Stomach (tissue), 9 donors: ENCODE data around the gene HAUS8. TPM values are rescaled to one million over a fixed set of nuclear protein-coding genes. Genes with fewer than 3 reads are reported as not detected.
"Not testable (repeated sequence)": the region's sequence is repeated elsewhere in the genome, so short reads cannot be mapped to it uniquely, and the experiment has no call there.

Source experiments
- DNase-seq, 2 donors: peaks; one replicate each; pipeline versions ENCODE4 v3.0.0 to v3.0.0-alpha.2; 2013 to 2019
- H3K27ac ChIP-seq, 5 donors: fragments of 200-600 bp in 4 of 5; sonication (generic) in 4 of 5; one replicate each; pipeline ENCODE4 v1.5.1; 2013 to 2019; ENCODE audit warnings: mild to moderate bottlenecking in 1 of 5, moderate library complexity in 1 of 5
- H3K27me3 ChIP-seq, 3 donors: fragments of 200-600 bp; sonication (generic); one replicate each; pipeline ENCODE4 v1.5.1; 2017 to 2019; ENCODE audit warnings: mixed run types in 1 of 3
- H3K36me3 ChIP-seq, 4 donors: fragments of 200-600 bp; sonication (generic); 1 replicate in 3 of 4; 2 replicates in 1 of 4; pipeline ENCODE4 v1.5.1; 2016 to 2019
- H3K4me1 ChIP-seq, 4 donors: fragments of 200-600 bp; sonication (generic); one replicate each; pipeline ENCODE4 v1.5.1; 2016 to 2019
- H3K4me3 ChIP-seq, 4 donors: fragments of 200-600 bp; sonication (generic) in 3 of 4; one replicate each; pipeline ENCODE4 v1.5.1; 2016 to 2019; ENCODE audit warnings: mild to moderate bottlenecking in 1 of 4
- H3K9me3 ChIP-seq, 4 donors: fragments of 200-600 bp; sonication (generic); one replicate each; pipeline ENCODE4 v1.5.1; 2016 to 2019
- EP300 ChIP-seq: sonication (generic); formaldehyde crosslinking; IDR thresholded peaks from one replicate; pipeline ENCODE4 v1.6.1; 2017; ENCODE audit warnings: antibody characterized with exemption
- POLR2A ChIP-seq, 4 donors: fragments of 450-650 bp; IDR thresholded peaks; one replicate each; pipeline ENCODE4 v1.6.1; 2016; ENCODE audit warnings: antibody characterized with exemption in 4 of 4, control low read depth in 2 of 4, mild to moderate bottlenecking in 1 of 4, moderate library complexity in 1 of 4
- POLR2AphosphoS5 ChIP-seq, 3 donors: sonication (generic); formaldehyde crosslinking; IDR thresholded peaks; one replicate each; pipeline ENCODE4 v1.6.1; 2016; ENCODE audit warnings: antibody characterized with exemption in 3 of 3
- WGBS, 5 donors: extraction: QIAGEN DNeasy Blood & Tissue Kit in 3 of 5; methylation state at CpG; one replicate each; pipeline versions ENCODE4 v1.1.5 to v1.1.7; 2013 to 2018; 5-methylcytosine and 5-hydroxymethylcytosine counted together
- intact Hi-C: fragments of 100-400 bp; cut with DNase I; formaldehyde crosslinking; loops from one replicate; pipeline ENCODE4 v1.15.1; 2023; ENCODE audit warnings: low total_unique reads
- polyA plus RNA-seq, 3 donors: library from polyadenylated mRNA; stranded (reverse); fragments of 200-250 nt; gene quantifications; one replicate each; pipeline ENCODE4 v1.2.3, GENCODE V29; 2013
- total RNA-seq, 5 donors: library from RNA; depleted of rRNA; stranded (reverse); fragments of >200 nt; gene quantifications; one replicate each; pipeline versions ENCODE4 v1.1.0 to v1.2.3, GENCODE V29; 2014 to 2016
- TF ChIP-seq, protein P1 (sequence below), 7 experiments: fragments of 450-650 bp in 4 of 7; fragments of 200-600 bp in 3 of 7; sonication (generic) in 3 of 7; IDR thresholded peaks; one replicate each; pipeline ENCODE4 v1.5.1; 2016 to 2019; ENCODE audit warnings: antibody characterized with exemption in 7 of 7, control low read depth in 2 of 7, mild to moderate bottlenecking in 1 of 7
- donor health status: healthy with polysubstance abuse.
- donor health status: Bipolar disorder and iron deficiency.
- donor health status: healthy.

The HAUS8 gene
- total and polyA plus RNA-seq, 8 donors, result 0.45 to 27.2 (median 9.0) TPM

DNA sequence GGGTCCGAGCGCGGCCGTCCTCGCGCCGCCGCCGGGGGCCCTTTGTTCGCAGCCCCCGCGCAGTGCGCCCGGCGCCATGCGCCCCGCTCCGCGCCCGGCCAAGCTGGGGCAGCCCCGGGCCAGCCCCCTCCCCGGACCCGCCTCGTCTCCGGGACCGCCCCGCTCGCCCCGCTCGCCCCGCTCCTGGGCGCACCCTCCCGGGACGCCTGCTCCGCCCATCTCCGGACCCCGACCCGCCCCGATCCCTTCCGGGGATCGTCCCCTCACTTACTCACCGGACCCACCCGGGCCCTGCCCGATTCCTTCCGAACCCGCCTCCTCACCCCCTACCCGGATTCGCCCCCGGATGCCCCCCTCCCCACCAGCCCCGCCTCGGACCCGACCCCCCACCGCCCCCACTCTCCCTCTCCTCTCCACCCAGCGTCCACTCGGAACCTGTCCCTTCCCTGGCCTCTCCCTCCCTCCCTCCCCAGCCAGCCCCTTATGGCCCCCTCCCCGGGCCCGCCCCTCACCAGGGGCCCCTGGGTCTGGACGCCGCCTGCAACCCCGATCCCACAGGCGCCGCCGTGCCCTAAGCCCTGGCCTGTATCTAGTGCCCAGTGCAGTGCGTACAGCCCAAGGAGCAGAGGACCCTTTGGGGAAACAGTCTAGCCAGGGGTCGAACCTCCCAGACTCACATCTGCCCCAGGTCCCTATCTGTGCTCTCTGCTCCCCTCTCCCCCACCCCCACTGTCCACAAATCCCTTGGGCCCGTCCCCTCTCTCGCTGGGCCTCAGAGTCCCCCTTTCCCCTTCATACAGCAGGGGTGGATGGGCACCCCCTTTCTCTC, 48.3 kb downstream of the HAUS8 start, which contains the start of gene CPAMD8:
Gene CPAMD8, minus strand, starts transcription at position 105 of the 829 bp plus-strand sequence. CDS start 168 bp downstream, outside the sequence.
- peaks cover 8 to 24% (median 21%) of the 10 kb centered on the region in 4 donors for H3K9me3 ChIP-seq
- DNase-seq, result peak in 1 of 2 donors; percentile 80
- H3K27me3 ChIP-seq, result peaks cover 0 to 81% (median 47%) of the 10 kb centered on the region in 3 donors
- no peak within 1 kb of the TSS for H3K27ac ChIP-seq
- H3K4me1 ChIP-seq, result peaks cover 6 to 15% (median 11%) of the 10 kb centered on the region in 4 donors
- no peaks in the 10 kb centered on the region for H3K36me3 ChIP-seq
- intact Hi-C loops, result no loop called here
- 4 to 22% (median 12%) methylated on average over 10 to 67 of the region's 67 CpGs for WGBS, 5 donors
- H3K4me3 ChIP-seq, result peak within 1 kb of the TSS in 3 of 4 donors; percentile 11 to 28 (median 20)
- TF ChIP-seq EP300 (no peak), POLR2AphosphoS5 (IDR thresholded peaks at IDR 0.05) (no peak), POLR2A (IDR thresholded peaks at IDR 0.05) (no peak)
- TF ChIP-seq, protein P1, sequence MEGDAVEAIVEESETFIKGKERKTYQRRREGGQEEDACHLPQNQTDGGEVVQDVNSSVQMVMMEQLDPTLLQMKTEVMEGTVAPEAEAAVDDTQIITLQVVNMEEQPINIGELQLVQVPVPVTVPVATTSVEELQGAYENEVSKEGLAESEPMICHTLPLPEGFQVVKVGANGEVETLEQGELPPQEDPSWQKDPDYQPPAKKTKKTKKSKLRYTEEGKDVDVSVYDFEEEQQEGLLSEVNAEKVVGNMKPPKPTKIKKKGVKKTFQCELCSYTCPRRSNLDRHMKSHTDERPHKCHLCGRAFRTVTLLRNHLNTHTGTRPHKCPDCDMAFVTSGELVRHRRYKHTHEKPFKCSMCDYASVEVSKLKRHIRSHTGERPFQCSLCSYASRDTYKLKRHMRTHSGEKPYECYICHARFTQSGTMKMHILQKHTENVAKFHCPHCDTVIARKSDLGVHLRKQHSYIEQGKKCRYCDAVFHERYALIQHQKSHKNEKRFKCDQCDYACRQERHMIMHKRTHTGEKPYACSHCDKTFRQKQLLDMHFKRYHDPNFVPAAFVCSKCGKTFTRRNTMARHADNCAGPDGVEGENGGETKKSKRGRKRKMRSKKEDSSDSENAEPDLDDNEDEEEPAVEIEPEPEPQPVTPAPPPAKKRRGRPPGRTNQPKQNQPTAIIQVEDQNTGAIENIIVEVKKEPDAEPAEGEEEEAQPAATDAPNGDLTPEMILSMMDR (IDR thresholded peaks at IDR 0.05), result no peak

DNA sequence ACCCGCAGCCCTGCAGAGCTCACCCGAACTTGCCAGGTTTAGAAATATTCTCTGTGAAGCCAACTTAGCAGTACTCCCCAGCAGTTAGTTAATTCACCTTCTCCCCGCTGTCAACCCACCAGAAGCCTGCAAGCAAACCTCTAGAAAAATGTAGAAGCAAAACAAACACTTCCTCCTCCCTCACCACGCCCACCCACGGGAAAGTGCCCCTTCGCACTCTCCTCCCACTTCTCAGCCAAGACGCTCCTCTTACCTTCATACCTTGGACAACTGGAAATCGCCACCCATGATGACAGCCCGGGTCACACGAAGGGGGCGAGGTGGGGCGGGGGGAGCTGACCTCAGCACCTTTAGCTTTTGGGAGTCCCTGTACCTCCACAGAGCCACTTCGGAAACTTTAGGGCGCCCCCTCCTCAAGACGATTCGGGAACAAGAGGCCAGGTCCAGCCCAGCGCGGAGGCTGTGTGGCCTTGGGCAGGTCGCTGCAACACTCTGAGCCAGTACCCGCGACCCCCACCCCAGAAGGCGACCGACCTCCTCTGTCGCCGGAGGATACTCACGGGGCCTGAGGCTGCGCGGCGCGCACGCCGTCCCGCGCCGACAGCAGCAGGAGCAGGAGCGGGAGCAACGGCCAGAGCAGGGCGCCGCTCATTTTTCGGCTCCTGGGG, 49.1 kb downstream of the HAUS8 start:
- H3K27me3 ChIP-seq, result peaks cover 0 to 84% (median 47%) of the 10 kb centered on the region in 3 donors
- peak in 1 of 2 donors; percentile 81 for DNase-seq
- no peaks in the 10 kb centered on the region for H3K36me3 ChIP-seq
- H3K27ac ChIP-seq, result no peak overlapping the region
- WGBS, 5 donors, result 1 to 4% (median 1%) methylated on average over 12 to 40 of the region's 40 CpGs
- H3K9me3 ChIP-seq, result peaks cover 8 to 24% (median 21%) of the 10 kb centered on the region in 4 donors
- TF ChIP-seq POLR2AphosphoS5 (IDR thresholded peaks at IDR 0.05) (no peak), POLR2A (IDR thresholded peaks at IDR 0.05) (no peak), EP300 (no peak)
- TF ChIP-seq, protein P1 (IDR thresholded peaks at IDR 0.05), result no peak
- intact Hi-C loops, result no loop called here
- peaks cover 6 to 15% (median 11%) of the 10 kb centered on the region in 4 donors for H3K4me1 ChIP-seq
- H3K4me3 ChIP-seq, result peak overlapping the region in 3 of 4 donors; percentile 11 to 28 (median 20)

DNA sequence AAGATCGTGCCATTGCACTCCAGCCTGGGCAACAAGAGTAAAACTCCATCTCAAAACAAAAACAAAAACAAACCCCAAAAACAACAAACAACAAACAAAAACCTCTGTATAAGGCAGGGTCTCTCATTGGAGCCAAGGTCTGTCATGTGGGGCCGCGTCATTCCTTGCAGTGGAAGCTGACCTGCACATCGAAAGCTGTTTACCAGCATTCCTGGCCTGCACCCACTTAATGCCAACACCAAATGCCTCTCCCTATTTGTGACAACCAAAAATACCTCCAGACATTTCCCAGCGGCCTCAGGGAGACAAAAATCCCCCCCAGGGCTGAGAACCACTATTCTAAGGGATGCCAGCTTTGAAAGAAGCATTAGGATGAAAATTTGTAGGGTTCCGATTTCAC, 49.9 kb downstream of the HAUS8 start:
- peaks cover 8 to 24% (median 21%) of the 10 kb centered on the region in 4 donors for H3K9me3 ChIP-seq
- TF ChIP-seq POLR2AphosphoS5 (IDR thresholded peaks at IDR 0.05), result no peak
- TF ChIP-seq POLR2A (IDR thresholded peaks at IDR 0.05), result no peak
- TF ChIP-seq, protein P1 (IDR thresholded peaks at IDR 0.05), result no peak
- TF ChIP-seq EP300, result no peak
- H3K27me3 ChIP-seq, result peaks cover 0 to 84% (median 47%) of the 10 kb centered on the region in 3 donors
- WGBS, 5 donors, result 73 to 79% (median 77%) methylated on average over 6 of the region's 6 CpGs
- no peak overlapping the region for H3K4me3 ChIP-seq
- DNase-seq, result no peak
- intact Hi-C loops, result no loop called here
- no peak overlapping the region for H3K27ac ChIP-seq
- peaks cover 6 to 15% (median 11%) of the 10 kb centered on the region in 4 donors for H3K4me1 ChIP-seq
- H3K36me3 ChIP-seq, result no peaks in the 10 kb centered on the region

- H3K27ac ChIP-seq, intact Hi-C loops, DNase-seq, H3K36me3 ChIP-seq, H3K4me3 ChIP-seq: not testable (repeated sequence)
- Histone ChIP-seq H3K4me1 (peaks cover 6 to 15% (median 11%) of the 10 kb centered on the region in 4 donors), H3K9me3 (peaks cover 8 to 24% (median 21%) of the 10 kb centered on the region in 4 donors), H3K27me3 (peaks cover 0 to 82% (median 47%) of the 10 kb centered on the region in 3 donors)
- WGBS, 5 donors, result 72 to 83% (median 76%) methylated on average over 8 of the region's 8 CpGs
These were observed 50.3 kb downstream of the HAUS8 start for GRCh38 chr19:17024941-17025340.
